Measurements from ENCODE around the gene EXD3. TPM values are rescaled to one million over a fixed set of nuclear protein-coding genes. Genes with fewer than 3 reads are reported as not detected.

The EXD3 gene
- total and polyA plus RNA-seq, 9 of the 15 experiments (the other 6 are each of a cell fraction or from before 2014, with no cell fraction given), result 0.29 to 12.5 (median 3.9) TPM

- H2AFZ ChIP-seq (ENCODE audit: low read depth, low read length), result peak overlapping the region; percentile 83
- CTCF ChIA-PET (ENCODE audit: low intra/inter-chr PET ratio), result interaction anchor here (0.6 to 1.7 kb wide), 4 partner anchors 17 to 508 kb away, joined by 3 to 8 read pairs (median 4); partner anchors contain the start of gene TOR4A
- peaks cover 6% of the 10 kb centered on the region for H4K20me1 ChIP-seq (replicated peaks; ENCODE audit: control insufficient read depth, insufficient read depth, low read length)
- ATAC-seq (peak; percentile 80), DNase-seq (ENCODE audit: extremely low read depth in 1 of 4, low spot score in 3 of 4) (peak; percentile 75 to 92 (median 88)), FAIRE-seq (no peak)
- 0 out of 2 replicates have a peak, but pooled peaks cover 1% of the 10 kb centered on the region for H3K9me3 ChIP-seq (replicated peaks; ENCODE audit: control insufficient read depth, insufficient read depth, low read depth, low read length)
- peaks cover 21 to 55% of the 10 kb centered on the region in 2 experiments for H3K4me1 ChIP-seq (replicated peaks in 1 of 2; ENCODE audit: control insufficient read depth in 2 of 2, insufficient read depth in 2 of 2, low read length in 2 of 2)
- no peaks in the 10 kb centered on the region for H3K9me1 ChIP-seq (ENCODE audit: control insufficient read depth, insufficient read depth, low read length)
- peak overlapping the region; percentile 49; the same call in 1 of the 2 replicates for H3K4me2 ChIP-seq (ENCODE audit: insufficient read depth, low read length)
- BruUV-seq (replicated peaks), result no TSS peak
- H3K4me3 ChIP-seq, result peak overlapping the region; percentile 55
- POLR2A ChIA-PET, result no interaction called here
- WGBS (ENCODE audit: insufficient coverage, low coverage, missing lambda C conversion rate), result 5% methylated on average over 21 of the region's 76 CpGs
- peak overlapping the region; percentile 56 to 87; a peak in 3 of 4 replicates for H3K9ac ChIP-seq (ENCODE audit: insufficient read depth in 1 of 2, low read depth in 2 of 2, low read length in 2 of 2)
- H3K79me2 ChIP-seq (ENCODE audit: control insufficient read depth, insufficient read depth, low read length), result peaks cover 14% of the 10 kb centered on the region
- in situ Hi-C loops (cut with MboI), result no loop called here
- intact Hi-C loops (cut with micrococcal nuclease), result no loop called here
- H3K36me3 ChIP-seq (ENCODE audit: control insufficient read depth, insufficient read depth, low read length), result peaks cover 8% of the 10 kb centered on the region; the same call in 1 of the 3 replicates
- H3K27me3 ChIP-seq (ENCODE audit: control insufficient read depth in 2 of 2, insufficient read depth in 2 of 2, low read length in 2 of 2), result no peaks in the 10 kb centered on the region
- peak overlapping the region; percentile 62; the same call in 1 of the 3 replicates for H3K27ac ChIP-seq (ENCODE audit: extremely low read depth, low read depth, low read length)
- TF ChIP-seq PHF8 (IDR thresholded peaks at IDR 0.05; ENCODE audit: borderline replicate concordance, low read length) (peak; percentile 36; the same call in 1 of the 2 replicates), HDGF (IDR thresholded peaks at IDR 0.05) (no peak), RBM25 (IDR thresholded peaks at IDR 0.05; ENCODE audit: low read depth, low read length, severe bottlenecking) (peak; percentile 12), RAD21 (CRISPR knock-in tag; conservative IDR thresholded peaks at IDR 0.05 in 1 of 2, IDR thresholded peaks at IDR 0.05 in 1 of 2) (peak in 1 of 2 experiments; percentile 76; a peak in 3 of 4 replicates), CTCFL (IDR thresholded peaks at IDR 0.05; ENCODE audit: borderline replicate concordance, insufficient read depth, low read depth, low read length, poor library complexity, severe bottlenecking) (peak; percentile 46), MAX (CRISPR knock-in tag; IDR thresholded peaks at IDR 0.05) (peak; percentile 4; the same call in 1 of the 2 replicates), CXXC5 (CRISPR knock-in tag; IDR thresholded peaks at IDR 0.05) (peak; percentile 76), SMAD4 (CRISPR knock-in tag; conservative IDR thresholded peaks at IDR 0.05) (peak; percentile 79), FIP1L1 (IDR thresholded peaks at IDR 0.05; ENCODE audit: low read depth, low read length, poor library complexity, severe bottlenecking) (peak; percentile 17), CTBP1 (IDR thresholded peaks at IDR 0.05; ENCODE audit: borderline replicate concordance) (peak; percentile 39; the same call in 1 of the 2 replicates), POLR2G (IDR thresholded peaks at IDR 0.05; ENCODE audit: low read depth, low read length) (peak; percentile 60), SNIP1 (IDR thresholded peaks at IDR 0.05; ENCODE audit: low read depth) (no peak), UBTF (IDR thresholded peaks at IDR 0.05; ENCODE audit: borderline replicate concordance in 1 of 2, low read depth in 2 of 2, low read length in 2 of 2) (peak in 1 of 2 experiments; percentile 33; a peak in 1 of 4 replicates), SRSF3 (IDR thresholded peaks at IDR 0.05; ENCODE audit: insufficient read depth, low read length) (no peak), MYC (IDR thresholded peaks at IDR 0.05; ENCODE audit: low read depth, low read length) (peak; percentile 75), MYC (CRISPR knock-in tag; IDR thresholded peaks at IDR 0.05; ENCODE audit: borderline replicate concordance, low read depth) (no peak)
Measured at GRCh38 chr9:137295238-137295811, 127.6 kb downstream of the EXD3 start.
